ENCODE results near the gene LEFTY1. TPM values are rescaled to one million over a fixed set of nuclear protein-coding genes. Genes with fewer than 3 reads are reported as not detected.

Gene LEFTY1
- total and polyA plus RNA-seq, 2 donors (not counting 1 experiment from before 2014, with no cell fraction given) = 0.07 TPM; not detected in 1

- H3K4me1 Mint-ChIP-seq = peaks cover 9% of the 10 kb centered on the region
- CTCF ChIA-PET = interaction anchor here (1.3 to 1.8 kb wide), 2 partner anchors 21 to 126 kb away, joined by 5 to 7 read pairs; partner anchors contain the start of genes SRP9 and TMEM63A
- no peak overlapping the region for H3K27ac ChIP-seq (ENCODE audit: low read length in 2 of 2)
- WGBS (ENCODE audit: insufficient coverage) = 100% methylated on average over 4 of the region's 4 CpGs
- peaks cover 4 to 5% of the 10 kb centered on the region in 2 donors for H3K4me1 ChIP-seq (ENCODE audit: control insufficient read depth in 2 of 2, insufficient read depth in 2 of 2, low read length in 2 of 2)
- DNase-seq = no peak
- no peaks in the 10 kb centered on the region for H3K36me3 ChIP-seq (replicated peaks in 1 of 2; ENCODE audit: control extremely low read depth in 1 of 2, control insufficient read depth in 1 of 2, extremely low read depth in 1 of 2, insufficient read depth in 2 of 2, low read length in 1 of 2)
- no peak overlapping the region for H3K9ac ChIP-seq (ENCODE audit: low read length)
- no peaks in the 10 kb centered on the region for H3K27me3 Mint-ChIP-seq
- no peaks in the 10 kb centered on the region for H3K27me3 ChIP-seq (replicated peaks in 1 of 4; ENCODE audit: control extremely low read depth in 1 of 4, control insufficient read depth in 3 of 4, insufficient read depth in 4 of 4, low read length in 3 of 4)
- no peak overlapping the region for H2AFZ ChIP-seq (ENCODE audit: insufficient read depth, low read depth, low read length, poor library complexity, severe bottlenecking)
- POLR2A ChIA-PET = no interaction called here
- no peak overlapping the region for H3K4me2 ChIP-seq (replicated peaks; ENCODE audit: low read depth, low read length, poor library complexity, severe bottlenecking)
- no peak overlapping the region for H3K4me3 ChIP-seq (ENCODE audit: control extremely low read depth in 1 of 5, extremely low read depth in 1 of 5, insufficient read depth in 1 of 5, low read depth in 2 of 5, low read length in 4 of 5)
- intact Hi-C loops (cut with micrococcal nuclease) = no loop called here
- peak overlapping the region; percentile 27 for H3K27ac Mint-ChIP-seq
- ATAC-seq (ENCODE audit: low read depth) = no peak
- TF ChIP-seq, protein P1, sequence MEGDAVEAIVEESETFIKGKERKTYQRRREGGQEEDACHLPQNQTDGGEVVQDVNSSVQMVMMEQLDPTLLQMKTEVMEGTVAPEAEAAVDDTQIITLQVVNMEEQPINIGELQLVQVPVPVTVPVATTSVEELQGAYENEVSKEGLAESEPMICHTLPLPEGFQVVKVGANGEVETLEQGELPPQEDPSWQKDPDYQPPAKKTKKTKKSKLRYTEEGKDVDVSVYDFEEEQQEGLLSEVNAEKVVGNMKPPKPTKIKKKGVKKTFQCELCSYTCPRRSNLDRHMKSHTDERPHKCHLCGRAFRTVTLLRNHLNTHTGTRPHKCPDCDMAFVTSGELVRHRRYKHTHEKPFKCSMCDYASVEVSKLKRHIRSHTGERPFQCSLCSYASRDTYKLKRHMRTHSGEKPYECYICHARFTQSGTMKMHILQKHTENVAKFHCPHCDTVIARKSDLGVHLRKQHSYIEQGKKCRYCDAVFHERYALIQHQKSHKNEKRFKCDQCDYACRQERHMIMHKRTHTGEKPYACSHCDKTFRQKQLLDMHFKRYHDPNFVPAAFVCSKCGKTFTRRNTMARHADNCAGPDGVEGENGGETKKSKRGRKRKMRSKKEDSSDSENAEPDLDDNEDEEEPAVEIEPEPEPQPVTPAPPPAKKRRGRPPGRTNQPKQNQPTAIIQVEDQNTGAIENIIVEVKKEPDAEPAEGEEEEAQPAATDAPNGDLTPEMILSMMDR (IDR thresholded peaks at IDR 0.05) = no peak
- TF ChIP-seq EZH2 (IDR thresholded peaks at IDR 0.05; ENCODE audit: borderline replicate concordance, insufficient read depth, low read depth, low read length, poor library complexity, severe bottlenecking) = no peak
- no peaks in the 10 kb centered on the region for H3K9me3 ChIP-seq (ENCODE audit: control extremely low read depth in 1 of 3, control insufficient read depth in 2 of 3, insufficient read depth in 1 of 3, low read length in 2 of 3)
- peaks cover 2% of the 10 kb centered on the region for H3K9me3 Mint-ChIP-seq (ENCODE audit: insufficient read depth)
- no peaks in the 10 kb centered on the region for H3K79me2 ChIP-seq (ENCODE audit: control insufficient read depth, insufficient read depth, low read length)
- no peak overlapping the region for H3K4me3 Mint-ChIP-seq
- no peaks in the 10 kb centered on the region for H4K20me1 ChIP-seq (ENCODE audit: control insufficient read depth, insufficient read depth, low read length, poor library complexity, severe bottlenecking)
Observed at GRCh38 chr1:225903623-225904022, 14.7 kb upstream of the LEFTY1 start.

DNA sequence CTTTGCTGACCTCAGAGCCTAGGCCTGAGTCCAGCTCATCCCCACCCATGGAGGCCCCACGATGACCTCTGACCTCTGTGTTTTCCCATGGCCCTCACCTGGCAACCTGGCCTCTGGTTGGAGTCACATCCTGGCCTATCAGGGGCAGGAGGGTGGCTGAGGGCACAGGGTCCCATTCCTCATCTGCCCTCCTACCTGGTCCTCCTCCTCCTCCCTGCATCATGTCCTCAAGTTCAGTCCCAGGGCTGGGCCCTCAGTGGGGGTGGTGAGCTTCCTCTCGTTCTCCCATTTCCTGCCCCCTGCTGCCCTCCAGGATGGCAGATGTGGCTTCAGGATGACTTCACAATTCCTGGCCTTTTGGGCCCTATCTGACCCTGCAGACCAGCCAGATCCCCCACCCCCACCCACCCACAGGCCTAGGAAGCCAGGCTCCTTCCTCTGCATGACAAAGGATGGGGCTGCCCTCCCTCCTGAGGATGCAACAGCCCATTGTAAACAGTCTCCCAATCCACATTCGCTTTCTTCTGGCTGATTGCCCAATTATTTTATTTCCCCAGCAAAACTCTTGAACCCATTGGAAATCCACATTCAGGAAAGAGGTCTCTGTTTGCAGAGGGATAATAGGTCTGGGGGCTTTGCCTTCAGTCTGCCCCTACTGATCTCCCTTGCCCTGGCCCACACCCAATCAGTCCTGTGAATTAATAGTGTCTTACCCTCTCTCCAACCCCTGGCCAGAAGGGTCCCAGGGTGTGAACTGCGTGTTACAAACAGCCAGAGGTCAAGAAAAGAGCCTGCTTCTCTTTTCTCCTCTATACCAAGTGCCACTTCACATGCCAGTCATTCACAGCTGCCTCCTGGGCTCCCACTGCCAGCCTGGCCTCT lies 10.3 kb upstream of the LEFTY1 start:
- H3K27me3 ChIP-seq (replicated peaks in 1 of 4; ENCODE audit: control extremely low read depth in 1 of 4, control insufficient read depth in 3 of 4, insufficient read depth in 4 of 4, low read length in 3 of 4) = no peaks in the 10 kb centered on the region
- POLR2A ChIA-PET = interaction anchor here (5.5 kb wide), 1 partner anchor 17 kb away, joined by 38 read pairs; the partner anchor contains the start of gene TMEM63A
- H3K27ac ChIP-seq (ENCODE audit: low read length in 2 of 2) = peak overlapping the region in 1 of 2 donors; percentile 97
- CTCF ChIA-PET = interaction anchor here (1.1 to 1.5 kb wide), 2 partner anchors 22 to 122 kb away, joined by 3 to 4 read pairs; partner anchors contain the start of gene SRP9
- DNase-seq = no peak
- no peak overlapping the region for H3K4me3 ChIP-seq (ENCODE audit: control extremely low read depth in 1 of 5, extremely low read depth in 1 of 5, insufficient read depth in 1 of 5, low read depth in 2 of 5, low read length in 4 of 5)
- no peak overlapping the region for H3K4me3 Mint-ChIP-seq
- no peak overlapping the region for H3K9ac ChIP-seq (ENCODE audit: low read length)
- peaks cover 36% of the 10 kb centered on the region for H3K4me1 Mint-ChIP-seq
- TF ChIP-seq, protein P1 (IDR thresholded peaks at IDR 0.05) = no peak
- no peak for TF ChIP-seq EZH2 (IDR thresholded peaks at IDR 0.05; ENCODE audit: borderline replicate concordance, insufficient read depth, low read depth, low read length, poor library complexity, severe bottlenecking)
- peak overlapping the region; percentile 17 for H3K4me2 ChIP-seq (replicated peaks; ENCODE audit: low read depth, low read length, poor library complexity, severe bottlenecking)
- H3K9me3 Mint-ChIP-seq (ENCODE audit: insufficient read depth) = peaks cover 2% of the 10 kb centered on the region
- peaks cover 4% of the 10 kb centered on the region for H3K79me2 ChIP-seq (ENCODE audit: control insufficient read depth, insufficient read depth, low read length)
- no peaks in the 10 kb centered on the region for H3K9me3 ChIP-seq (ENCODE audit: control extremely low read depth in 1 of 3, control insufficient read depth in 2 of 3, insufficient read depth in 1 of 3, low read length in 2 of 3)
- H4K20me1 ChIP-seq (ENCODE audit: control insufficient read depth, insufficient read depth, low read length, poor library complexity, severe bottlenecking) = no peaks in the 10 kb centered on the region
- WGBS (ENCODE audit: insufficient coverage) = 100% methylated on average over 3 of the region's 4 CpGs
- intact Hi-C loops (cut with micrococcal nuclease) = no loop called here
- H3K4me1 ChIP-seq (ENCODE audit: control insufficient read depth in 2 of 2, insufficient read depth in 2 of 2, low read length in 2 of 2) = peaks cover 34 to 36% of the 10 kb centered on the region in 2 donors
- no peaks in the 10 kb centered on the region for H3K27me3 Mint-ChIP-seq
- ATAC-seq (ENCODE audit: low read depth) = no peak
- H3K27ac Mint-ChIP-seq = peak overlapping the region; percentile 75
- no peaks in the 10 kb centered on the region for H3K36me3 ChIP-seq (replicated peaks in 1 of 2; ENCODE audit: control extremely low read depth in 1 of 2, control insufficient read depth in 1 of 2, extremely low read depth in 1 of 2, insufficient read depth in 2 of 2, low read length in 1 of 2)
- H2AFZ ChIP-seq (ENCODE audit: insufficient read depth, low read depth, low read length, poor library complexity, severe bottlenecking) = no peak overlapping the region
